Measurements from ENCODE around the gene RNF113B.

RNF113B gene

GRCh38 chr13:98206946-98207345 is 29.9 kb upstream of the RNF113B start:
- in situ Hi-C loops (cut with HindIII; ENCODE audit: low sequenced_read_pairs) = no loop called here

- in situ Hi-C loops (cut with HindIII; ENCODE audit: low sequenced_read_pairs) = no loop called here
Measured at GRCh38 chr13:98204546-98204945, 27.5 kb upstream of the RNF113B start.

GRCh38 chr13:98203646-98204326 is 26.7 kb upstream of the RNF113B start:
- in situ Hi-C loops (cut with HindIII; ENCODE audit: low sequenced_read_pairs) = no loop called here

GRCh38 chr13:98201984-98202383 is 24.9 kb upstream of the RNF113B start:
- in situ Hi-C loops (cut with HindIII; ENCODE audit: low sequenced_read_pairs) = no loop called here

GRCh38 chr13:98201189-98201588 is 24.1 kb upstream of the RNF113B start:
- in situ Hi-C loops (cut with HindIII; ENCODE audit: low sequenced_read_pairs) = no loop called here

GRCh38 chr13:98200211-98200878 is 23.3 kb upstream of the RNF113B start:
- in situ Hi-C loops (cut with HindIII; ENCODE audit: low sequenced_read_pairs) = no loop called here

GRCh38 chr13:98199480-98199879 is 22.4 kb upstream of the RNF113B start:
- in situ Hi-C loops (cut with HindIII; ENCODE audit: low sequenced_read_pairs) = no loop called here

GRCh38 chr13:98198683-98199082 is 21.6 kb upstream of the RNF113B start:
- in situ Hi-C loops (cut with HindIII; ENCODE audit: low sequenced_read_pairs) = no loop called here

- in situ Hi-C loops (cut with HindIII; ENCODE audit: low sequenced_read_pairs) = no loop called here
Measured at GRCh38 chr13:98195054-98195791, 18.2 kb upstream of the RNF113B start.

- in situ Hi-C loops (cut with HindIII; ENCODE audit: low sequenced_read_pairs) = no loop called here
Measured at GRCh38 chr13:98192008-98192407, 14.9 kb upstream of the RNF113B start.

- in situ Hi-C loops (cut with HindIII; ENCODE audit: low sequenced_read_pairs) = no loop called here
Measured at GRCh38 chr13:98190889-98191444, 13.9 kb upstream of the RNF113B start.

- in situ Hi-C loops (cut with HindIII; ENCODE audit: low sequenced_read_pairs) = no loop called here
Measured at GRCh38 chr13:98189841-98190505, 12.9 kb upstream of the RNF113B start.

- in situ Hi-C loops (cut with HindIII; ENCODE audit: low sequenced_read_pairs) = no loop called here
Measured at GRCh38 chr13:98188544-98189166, 11.6 kb upstream of the RNF113B start.

- in situ Hi-C loops (cut with HindIII; ENCODE audit: low sequenced_read_pairs) = no loop called here
Measured at GRCh38 chr13:98187965-98188261, 10.8 kb upstream of the RNF113B start.

GRCh38 chr13:98187155-98187964 is 10.3 kb upstream of the RNF113B start:
- in situ Hi-C loops (cut with HindIII; ENCODE audit: low sequenced_read_pairs) = no loop called here

GRCh38 chr13:98184792-98185191 is 7.7 kb upstream of the RNF113B start:
- in situ Hi-C loops (cut with HindIII; ENCODE audit: low sequenced_read_pairs) = no loop called here

GRCh38 chr13:98182589-98182988 is 5.5 kb upstream of the RNF113B start:
- in situ Hi-C loops (cut with HindIII; ENCODE audit: low sequenced_read_pairs) = no loop called here

GRCh38 chr13:98182153-98182552 is 5.1 kb upstream of the RNF113B start:
- in situ Hi-C loops (cut with HindIII; ENCODE audit: low sequenced_read_pairs) = no loop called here

GRCh38 chr13:98181111-98181815 is 4.2 kb upstream of the RNF113B start:
- in situ Hi-C loops (cut with HindIII; ENCODE audit: low sequenced_read_pairs) = no loop called here
